ENCODE results near the gene CMTM2.

CMTM2 gene

GRCh38 chr16:66539623-66540469 lies 39.4 kb upstream of the CMTM2 start:
- TF ChIP-seq EZH2phosphoT487 (conservative IDR thresholded peaks at IDR 0.05; ENCODE audit: low read length) (no peak), CTCF (IDR thresholded peaks at IDR 0.05; ENCODE audit: insufficient read depth, low read length, poor library complexity, severe bottlenecking) (no peak)
- Histone ChIP-seq H3K4me3 (ENCODE audit: insufficient read depth, low read length, poor library complexity, severe bottlenecking) (no peak overlapping the region), H3F3A (ENCODE audit: insufficient read depth) (no peaks in the 10 kb centered on the region), H3K9ac (ENCODE audit: low read length) (no peak overlapping the region), H3K9me3 (ENCODE audit: insufficient read depth, low read length) (no peaks in the 10 kb centered on the region), H3K9me2 (replicated peaks; ENCODE audit: insufficient read depth, low read length) (no peaks in the 10 kb centered on the region), H4K20me1 (ENCODE audit: low read depth, low read length) (no peaks in the 10 kb centered on the region), H3K27ac (ENCODE audit: low read depth, low read length) (no peak overlapping the region), H3K36me3 (ENCODE audit: low read length) (no peaks in the 10 kb centered on the region), H2AFZ (ENCODE audit: low read depth, low read length, severe bottlenecking) (no peak overlapping the region), H3K79me2 (ENCODE audit: insufficient read depth, low read length) (no peaks in the 10 kb centered on the region), H3K4me2 (ENCODE audit: low read depth, low read length, poor library complexity, severe bottlenecking) (peak overlapping the region; percentile 26), H3K27me3 (ENCODE audit: low read length) (no peaks in the 10 kb centered on the region)

GRCh38 chr16:66541388-66542355 lies 37.6 kb upstream of the CMTM2 start:
- Histone ChIP-seq H2AFZ (ENCODE audit: low read depth, low read length, severe bottlenecking) (no peak overlapping the region), H3K27me3 (ENCODE audit: low read length) (no peaks in the 10 kb centered on the region), H3K4me3 (ENCODE audit: insufficient read depth, low read length, poor library complexity, severe bottlenecking) (no peak overlapping the region), H3K9me3 (ENCODE audit: insufficient read depth, low read length) (no peaks in the 10 kb centered on the region), H3K9ac (ENCODE audit: low read length) (no peak overlapping the region), H3K27ac (ENCODE audit: low read depth, low read length) (no peak overlapping the region), H3F3A (ENCODE audit: insufficient read depth) (no peaks in the 10 kb centered on the region), H3K79me2 (ENCODE audit: insufficient read depth, low read length) (no peaks in the 10 kb centered on the region), H3K4me2 (ENCODE audit: low read depth, low read length, poor library complexity, severe bottlenecking) (no peak overlapping the region), H3K36me3 (ENCODE audit: low read length) (no peaks in the 10 kb centered on the region), H4K20me1 (ENCODE audit: low read depth, low read length) (no peaks in the 10 kb centered on the region), H3K9me2 (replicated peaks; ENCODE audit: insufficient read depth, low read length) (no peaks in the 10 kb centered on the region)
- no peak for TF ChIP-seq EZH2phosphoT487 (conservative IDR thresholded peaks at IDR 0.05; ENCODE audit: low read length)
- no peak for TF ChIP-seq CTCF (IDR thresholded peaks at IDR 0.05; ENCODE audit: insufficient read depth, low read length, poor library complexity, severe bottlenecking)

GRCh38 chr16:66542396-66542795 lies 36.9 kb upstream of the CMTM2 start:
- Histone ChIP-seq H3K79me2 (ENCODE audit: insufficient read depth, low read length) (no peaks in the 10 kb centered on the region), H3K9me3 (ENCODE audit: insufficient read depth, low read length) (no peaks in the 10 kb centered on the region), H3K4me2 (ENCODE audit: low read depth, low read length, poor library complexity, severe bottlenecking) (no peak overlapping the region), H3K27ac (ENCODE audit: low read depth, low read length) (no peak overlapping the region), H3K4me3 (ENCODE audit: insufficient read depth, low read length, poor library complexity, severe bottlenecking) (no peak overlapping the region), H3K36me3 (ENCODE audit: low read length) (no peaks in the 10 kb centered on the region), H2AFZ (ENCODE audit: low read depth, low read length, severe bottlenecking) (no peak overlapping the region), H3F3A (ENCODE audit: insufficient read depth) (no peaks in the 10 kb centered on the region), H3K27me3 (ENCODE audit: low read length) (no peaks in the 10 kb centered on the region), H3K9ac (ENCODE audit: low read length) (no peak overlapping the region), H3K9me2 (replicated peaks; ENCODE audit: insufficient read depth, low read length) (no peaks in the 10 kb centered on the region), H4K20me1 (ENCODE audit: low read depth, low read length) (no peaks in the 10 kb centered on the region)
- TF ChIP-seq EZH2phosphoT487 (conservative IDR thresholded peaks at IDR 0.05; ENCODE audit: low read length) (no peak), CTCF (IDR thresholded peaks at IDR 0.05; ENCODE audit: insufficient read depth, low read length, poor library complexity, severe bottlenecking) (no peak)
